Measurements from ENCODE around the gene ERAP2. TPM values are rescaled to one million over a fixed set of nuclear protein-coding genes. Genes with fewer than 3 reads are reported as not detected.
"Not testable (repeated sequence)": the region's sequence is repeated elsewhere in the genome, so short reads cannot be mapped to it uniquely, and the experiment has no call there.

Gene ERAP2
- total RNA-seq, 1 donor: 6.7 TPM

GRCh38 chr5:96870094-96871026, 5.9 kb upstream of the ERAP2 start:
- H3K4me3 ChIP-seq (ENCODE audit: low read depth, low read length): no peak overlapping the region
- no peak for TF ChIP-seq CTCF (IDR thresholded peaks at IDR 0.05; ENCODE audit: insufficient read depth, low read length)
- DNase-seq (ENCODE audit: low read depth): peak; percentile 32

GRCh38 chr5:96871027-96871399, 5.3 kb upstream of the ERAP2 start:
- TF ChIP-seq CTCF (IDR thresholded peaks at IDR 0.05; ENCODE audit: insufficient read depth, low read length): no peak
- no peak for DNase-seq (ENCODE audit: low read depth)
- H3K4me3 ChIP-seq (ENCODE audit: low read depth, low read length): no peak overlapping the region

DNA sequence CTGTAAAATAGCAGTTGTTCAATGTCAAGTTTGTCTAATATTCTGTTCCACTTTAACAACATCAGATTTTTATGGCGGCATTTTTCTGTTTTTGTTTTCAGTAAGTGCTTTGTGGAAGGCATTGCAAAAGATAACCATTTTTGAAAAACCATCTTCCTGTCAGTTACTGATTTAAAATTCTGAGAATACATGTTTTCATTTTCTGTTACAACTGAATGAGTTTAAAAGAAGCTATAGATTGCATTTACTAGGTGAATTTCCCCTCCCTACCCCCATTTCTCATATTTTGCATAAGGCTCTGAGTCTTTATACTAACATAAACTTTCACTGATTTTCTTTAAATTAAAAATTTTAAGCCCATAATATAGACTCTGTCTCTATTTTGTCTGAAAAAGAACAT, 4.6 kb upstream of the ERAP2 start:
- no peak for TF ChIP-seq CTCF (IDR thresholded peaks at IDR 0.05; ENCODE audit: insufficient read depth, low read length)

GRCh38 chr5:96873449-96873848, 2.9 kb upstream of the ERAP2 start:
- TF ChIP-seq CTCF (IDR thresholded peaks at IDR 0.05; ENCODE audit: insufficient read depth, low read length): no peak
- H3K4me3 ChIP-seq (ENCODE audit: low read depth, low read length): no peak overlapping the region
- no peak for DNase-seq (ENCODE audit: low read depth)

More for the DNA sequence above, 4.6 kb upstream of the ERAP2 start:
- no peak overlapping the region for H3K4me3 ChIP-seq (ENCODE audit: low read depth, low read length)
- no peak for DNase-seq (ENCODE audit: low read depth)

GRCh38 chr5:96874631-96875030, 1.7 kb upstream of the ERAP2 start:
- DNase-seq (ENCODE audit: low read depth): no peak
- no peak for TF ChIP-seq CTCF (IDR thresholded peaks at IDR 0.05; ENCODE audit: insufficient read depth, low read length)
- H3K4me3 ChIP-seq (ENCODE audit: low read depth, low read length): no peak overlapping the region

DNA sequence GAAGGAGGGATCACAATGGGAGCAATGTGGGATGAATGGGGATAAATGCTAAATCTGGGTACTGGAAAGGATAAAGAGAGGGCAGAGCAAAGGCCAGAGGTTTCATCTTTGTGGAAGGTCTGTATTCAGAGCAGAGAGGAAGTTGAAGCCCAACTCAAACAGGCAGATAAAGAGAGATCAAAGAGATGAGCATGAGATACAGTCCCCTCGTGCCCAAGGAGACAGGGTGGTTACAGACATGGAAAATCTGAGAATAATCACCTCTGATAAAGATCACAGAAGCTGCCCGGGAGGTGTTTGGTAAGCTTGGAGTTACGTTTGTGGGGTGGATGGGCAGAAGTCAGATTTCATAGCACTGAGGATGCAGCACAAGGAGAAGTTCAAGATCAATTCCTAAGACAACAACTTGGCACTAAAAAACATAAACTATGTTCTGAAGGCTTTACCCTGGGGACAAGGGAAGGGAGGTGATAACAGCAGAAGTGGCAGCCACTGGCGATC, 459 bp upstream of the ERAP2 start:
- H3K4me3 ChIP-seq (ENCODE audit: low read depth, low read length): peak overlapping the region; percentile 68
- DNase-seq (ENCODE audit: low read depth): no peak
- TF ChIP-seq CTCF (IDR thresholded peaks at IDR 0.05; ENCODE audit: insufficient read depth, low read length): no peak

- H3K4me3 ChIP-seq (ENCODE audit: low read depth, low read length): peak overlapping the region; percentile 68
Observed at GRCh38 chr5:96876977-96877469, 723 bp downstream of the ERAP2 start.

More at GRCh38 chr5:96876977-96877469, 723 bp downstream of the ERAP2 start:
- not testable (repeated sequence) for DNase-seq (ENCODE audit: low read depth)

Data from fibroblast of the aortic adventitia (primary cell).